Esophagus (tissue), 2 donors: ENCODE data around the gene NUPR2. TPM values are rescaled to one million over a fixed set of nuclear protein-coding genes. Genes with fewer than 3 reads are reported as not detected.
A peak's percentile ranks its signal among the peaks of the same experiment; 100 is the strongest.
"Not testable (repeated sequence)": the region's sequence is repeated elsewhere in the genome, so short reads cannot be mapped to it uniquely, and the experiment has no call there.

Experiments
- H3K27ac ChIP-seq, 2 donors: one replicate each; pipeline ENCODE4 v1.5.1; 2013; ENCODE audit warnings: low read depth in 2 of 2, mild to moderate bottlenecking in 2 of 2, inconsistent platforms in 1 of 2, low read length in 1 of 2, moderate library complexity in 1 of 2
- H3K27me3 ChIP-seq, 2 donors: one replicate each; pipeline ENCODE4 v1.6.1; 2013; ENCODE audit warnings: low read length in 2 of 2, control low read depth in 1 of 2, mild to moderate bottlenecking in 1 of 2; ENCODE audit not compliant: insufficient read depth in 2 of 2, control insufficient read depth in 1 of 2
- H3K36me3 ChIP-seq, 2 donors: one replicate each; pipeline ENCODE4 v1.6.1; 2013; ENCODE audit warnings: low read length in 1 of 2; ENCODE audit not compliant: control insufficient read depth in 2 of 2, insufficient read depth in 2 of 2
- H3K4me1 ChIP-seq, 2 donors: one replicate each; pipeline ENCODE4 v1.6.1; 2013; ENCODE audit warnings: low read length in 1 of 2; ENCODE audit not compliant: control insufficient read depth in 2 of 2, insufficient read depth in 2 of 2
- H3K4me3 ChIP-seq, 2 donors: one replicate each; pipeline ENCODE4 v1.5.1; 2013; ENCODE audit warnings: low read length in 2 of 2, mild to moderate bottlenecking in 2 of 2, low read depth in 1 of 2, moderate library complexity in 1 of 2
- H3K9me3 ChIP-seq, 2 donors: one replicate each; pipeline ENCODE4 v1.6.1; 2013; ENCODE audit warnings: mild to moderate bottlenecking in 2 of 2, low read depth in 1 of 2, low read length in 1 of 2, moderate library complexity in 1 of 2; ENCODE audit not compliant: control insufficient read depth in 2 of 2, insufficient read depth in 1 of 2
- WGBS, 2 donors: extraction: QIAGEN DNeasy Blood & Tissue Kit; methylation state at CpG; one replicate each; pipeline ENCODE4 v1.1.7; 2013; 5-methylcytosine and 5-hydroxymethylcytosine counted together
- polyA plus RNA-seq, 2 donors: library from polyadenylated mRNA; stranded (reverse); fragments of 200-250 nt; gene quantifications; one replicate each; pipeline ENCODE4 v1.2.3, GENCODE V29; 2013
- donor health status: healthy with polysubstance abuse.
- donor health status: Bipolar disorder and iron deficiency.

NUPR2 gene
- polyA plus RNA-seq, 2 donors = 0.67 to 0.69 TPM

GRCh38 chr7:56091591-56091990 lies 24.6 kb downstream of the NUPR2 start:
- H3K4me3 ChIP-seq = no peak overlapping the region
- whole genome bisulfite sequencing, 2 donors = 63 to 64% methylated on average over 3 of the region's 3 CpGs
- no peaks in the 10 kb centered on the region for H3K9me3 ChIP-seq
- no peak overlapping the region for H3K27ac ChIP-seq
- H3K4me1 ChIP-seq = peaks cover 0 to 3% of the 10 kb centered on the region in 2 donors
- no peaks in the 10 kb centered on the region for H3K27me3 ChIP-seq
- peaks cover 0 to 10% of the 10 kb centered on the region in 2 donors for H3K36me3 ChIP-seq

- no peaks in the 10 kb centered on the region for H3K9me3 ChIP-seq
- peaks cover 0 to 3% of the 10 kb centered on the region in 2 donors for H3K4me1 ChIP-seq
- peaks cover 0 to 14% of the 10 kb centered on the region in 2 donors for H3K36me3 ChIP-seq
- WGBS, 2 donors = 92 to 94% methylated on average over 16 of the region's 16 CpGs
- H3K27me3 ChIP-seq = no peaks in the 10 kb centered on the region
- H3K27ac ChIP-seq = no peak overlapping the region
- H3K4me3 ChIP-seq = no peak overlapping the region
Observed at GRCh38 chr7:56087445-56087844, 28.8 kb downstream of the NUPR2 start.

GRCh38 chr7:56086761-56087160 lies 29.5 kb downstream of the NUPR2 start:
- Histone ChIP-seq H3K4me1 (peaks cover 0 to 3% of the 10 kb centered on the region in 2 donors), H3K27me3 (no peaks in the 10 kb centered on the region), H3K9me3 (no peaks in the 10 kb centered on the region), H3K36me3 (peaks cover 0 to 16% of the 10 kb centered on the region in 2 donors), H3K27ac (no peak overlapping the region), H3K4me3 (no peak overlapping the region)
- 93 to 98% methylated on average over 7 of the region's 7 CpGs for WGBS, 2 donors

DNA sequence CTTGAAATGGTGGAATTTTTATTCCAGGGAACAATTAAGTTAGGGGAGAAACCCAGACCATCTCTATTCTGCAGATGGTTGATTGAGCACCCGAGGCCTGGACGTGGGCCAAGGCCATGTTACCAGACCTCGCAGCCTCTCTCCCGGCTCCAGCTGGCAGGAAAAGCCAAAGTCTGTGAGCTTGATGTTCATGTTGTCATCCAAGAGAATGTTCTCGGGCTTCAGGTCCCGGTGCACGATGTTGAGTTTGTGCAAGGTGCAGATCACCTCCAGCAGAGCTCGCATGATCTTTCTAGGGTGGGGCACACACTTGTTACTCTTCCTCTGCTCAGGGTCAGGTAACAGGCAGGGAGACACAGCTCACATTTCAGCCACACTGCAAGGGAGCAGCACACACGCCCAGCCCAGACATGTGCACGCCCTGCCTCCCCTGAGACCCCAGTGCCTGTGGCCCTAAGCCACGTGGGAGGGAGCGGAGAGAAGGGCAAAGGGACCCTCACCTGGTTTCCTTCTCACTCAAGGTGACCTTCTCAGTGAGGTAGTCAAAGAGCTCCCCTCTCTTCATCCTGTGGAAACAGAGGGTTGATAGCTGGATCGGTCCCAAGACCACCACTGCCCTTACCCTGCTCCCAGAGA lies 32.9 kb downstream of the NUPR2 start:
- Histone ChIP-seq H3K9me3 (no peaks in the 10 kb centered on the region), H3K36me3 (peaks cover 0 to 23% of the 10 kb centered on the region in 2 donors)
- WGBS, 2 donors = 61 to 63% methylated on average over 13 of the region's 13 CpGs

GRCh38 chr7:56081626-56082340 lies 34.4 kb downstream of the NUPR2 start:
- H3K4me3 ChIP-seq = no peak overlapping the region
- H3K27ac ChIP-seq = no peak overlapping the region
- WGBS, 2 donors = 93 to 95% methylated on average over 29 of the region's 29 CpGs
- H3K27me3 ChIP-seq = no peaks in the 10 kb centered on the region
- peaks cover 0 to 22% of the 10 kb centered on the region in 2 donors for H3K36me3 ChIP-seq
- H3K4me1 ChIP-seq = peaks cover 3% of the 10 kb centered on the region in 2 donors
- no peaks in the 10 kb centered on the region for H3K9me3 ChIP-seq

More for the DNA sequence above, 32.9 kb downstream of the NUPR2 start:
- H3K4me3 ChIP-seq = no peak overlapping the region
- no peak overlapping the region for H3K27ac ChIP-seq
- H3K27me3 ChIP-seq = no peaks in the 10 kb centered on the region
- peaks cover 3% of the 10 kb centered on the region in 2 donors for H3K4me1 ChIP-seq

DNA sequence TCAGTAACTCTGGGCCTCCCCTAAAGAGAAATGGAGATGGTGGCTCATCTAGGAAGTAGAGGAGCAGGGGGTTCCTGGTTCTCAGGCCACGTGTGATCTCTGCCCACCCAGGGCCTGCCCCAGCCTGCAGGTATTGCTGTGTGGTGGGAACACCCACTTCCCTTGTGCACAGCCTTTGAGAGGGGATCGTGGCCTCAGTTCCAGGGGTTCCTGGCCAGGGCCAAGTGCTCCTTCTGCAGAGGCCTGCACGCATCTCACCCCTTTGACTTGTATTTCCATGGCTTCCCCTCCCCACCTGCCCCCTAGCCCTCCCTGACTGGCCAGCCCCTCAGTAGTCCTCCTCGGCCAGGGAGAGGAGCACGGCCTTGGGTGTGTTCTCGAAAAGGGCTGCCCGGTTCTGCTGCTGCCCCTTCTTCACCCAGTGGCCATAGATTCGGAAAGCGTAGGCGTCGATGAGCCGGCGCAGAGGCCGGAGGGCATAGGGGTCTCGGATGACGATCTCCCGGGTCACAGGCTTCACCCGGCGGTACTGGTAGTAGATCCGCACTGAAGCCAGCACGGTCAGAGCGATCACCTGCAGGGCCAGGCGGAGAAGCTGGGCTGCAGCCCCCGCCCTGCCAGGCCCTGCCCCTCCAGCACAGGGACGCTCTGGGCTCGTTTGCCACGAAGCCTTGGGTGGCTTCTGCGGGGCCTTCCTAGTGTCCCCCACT lies 35.3 kb downstream of the NUPR2 start:
- not testable (repeated sequence) for H3K27ac ChIP-seq, H3K4me1 ChIP-seq, H3K9me3 ChIP-seq, H3K27me3 ChIP-seq, H3K4me3 ChIP-seq
- WGBS, 2 donors = 92% methylated on average over 28 of the region's 28 CpGs
- peaks cover 0 to 22% of the 10 kb centered on the region in 2 donors for H3K36me3 ChIP-seq

DNA sequence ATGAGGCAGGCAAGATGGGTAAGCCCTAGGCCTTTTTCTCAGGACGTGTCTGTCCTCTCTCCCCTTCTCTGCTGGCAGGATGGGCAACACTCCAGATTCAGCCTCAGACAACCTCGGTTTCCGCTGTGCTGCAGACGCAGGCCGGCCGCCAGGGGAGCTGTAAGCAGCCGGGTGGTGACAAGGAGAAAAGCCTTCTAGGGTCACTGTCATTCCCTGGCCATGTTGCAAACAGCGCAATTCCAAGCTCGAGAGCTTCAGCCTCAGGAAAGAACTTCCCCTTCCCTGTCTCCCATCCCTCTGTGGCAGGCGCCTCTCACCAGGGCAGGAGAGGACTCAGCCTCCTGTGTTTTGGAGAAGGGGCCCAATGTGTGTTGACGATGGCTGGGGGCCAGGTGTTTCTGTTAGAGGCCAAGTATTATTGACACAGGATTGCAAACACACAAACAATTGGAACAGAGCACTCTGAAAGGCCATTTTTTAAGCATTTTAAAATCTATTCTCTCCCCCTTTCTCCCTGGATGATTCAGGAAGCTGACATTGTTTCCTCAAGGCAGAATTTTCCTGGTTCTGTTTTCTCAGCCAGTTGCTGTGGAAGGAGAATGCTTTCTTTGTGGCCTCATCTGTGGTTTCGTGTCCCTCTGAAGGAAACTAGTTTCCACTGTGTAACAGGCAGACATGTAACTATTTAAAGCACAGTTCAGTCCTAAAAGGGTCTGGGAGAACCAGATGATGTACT lies 36.6 kb downstream of the NUPR2 start:
- 37 to 49% methylated on average over 12 of the region's 12 CpGs for WGBS, 2 donors
- H3K4me3 ChIP-seq = no peak overlapping the region
- H3K9me3 ChIP-seq = no peaks in the 10 kb centered on the region
- H3K27ac ChIP-seq = peak overlapping the region; percentile 53 to 58
- peaks cover 0 to 20% of the 10 kb centered on the region in 2 donors for H3K36me3 ChIP-seq
- peaks cover 3 to 4% of the 10 kb centered on the region in 2 donors for H3K4me1 ChIP-seq
- no peaks in the 10 kb centered on the region for H3K27me3 ChIP-seq

DNA sequence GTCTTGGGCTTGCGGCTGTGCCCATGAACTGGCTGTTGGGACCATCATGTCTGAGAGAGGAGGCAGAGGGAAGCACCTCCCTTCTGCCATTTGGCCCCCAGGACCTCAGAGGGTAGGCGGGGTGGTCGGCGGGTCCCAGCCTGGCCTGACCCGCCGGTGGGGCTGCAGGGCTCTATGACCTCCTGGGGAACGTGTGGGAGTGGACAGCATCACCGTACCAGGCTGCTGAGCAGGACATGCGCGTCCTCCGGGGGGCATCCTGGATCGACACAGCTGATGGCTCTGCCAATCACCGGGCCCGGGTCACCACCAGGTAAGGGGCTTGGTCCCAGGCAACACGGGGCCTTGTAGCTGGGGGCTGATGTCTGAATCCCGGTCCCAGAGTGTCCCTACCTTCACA lies 38.0 kb downstream of the NUPR2 start:
- Histone ChIP-seq H3K4me3 (no peak overlapping the region), H3K9me3 (no peaks in the 10 kb centered on the region), H3K27me3 (no peaks in the 10 kb centered on the region), H3K4me1 (peaks cover 3 to 6% of the 10 kb centered on the region in 2 donors), H3K36me3 (peaks cover 0 to 19% of the 10 kb centered on the region in 2 donors), H3K27ac (no peak overlapping the region)
- 94 to 95% methylated on average over 15 to 16 of the region's 16 CpGs for WGBS, 2 donors

DNA sequence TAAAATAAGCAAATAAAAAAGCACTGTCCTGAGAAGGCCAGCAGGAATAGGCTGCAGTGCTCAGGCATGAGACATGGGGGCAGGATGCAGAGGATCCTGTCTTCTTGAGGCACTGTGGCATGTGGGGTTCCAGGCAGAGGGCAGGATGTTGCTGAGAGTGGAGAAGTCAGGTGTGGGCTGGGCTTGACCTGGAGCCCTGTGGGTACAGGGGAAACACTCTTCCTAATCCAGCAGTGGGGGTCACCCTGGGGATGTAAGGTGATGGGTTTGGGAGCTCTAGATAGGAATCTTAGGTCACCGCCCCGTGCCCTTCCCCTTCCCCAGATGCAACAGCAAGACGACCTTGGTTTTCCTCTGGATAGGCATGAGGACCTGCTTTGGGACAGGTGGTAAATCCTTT lies 38.5 kb downstream of the NUPR2 start:
- H3K9me3 ChIP-seq = no peaks in the 10 kb centered on the region
- H3K27me3 ChIP-seq = no peaks in the 10 kb centered on the region
- peaks cover 3 to 5% of the 10 kb centered on the region in 2 donors for H3K4me1 ChIP-seq
- H3K36me3 ChIP-seq = peaks cover 0 to 17% of the 10 kb centered on the region in 2 donors
- 93 to 100% methylated on average over 3 of the region's 3 CpGs for WGBS, 2 donors
- H3K4me3 ChIP-seq = no peak overlapping the region
- H3K27ac ChIP-seq = no peak overlapping the region
